HTR-8/SVneo (cell line): ENCODE measurements around the gene PCGF2.
"Not testable (repeated sequence)": the region's sequence is repeated elsewhere in the genome, so short reads cannot be mapped to it uniquely, and the experiment has no call there.

Source experiments
- DNase-seq: peaks from one replicate; pipeline ENCODE4 v3.0.0; 2011; ENCODE audit warnings: low spot score, mixed read lengths; ENCODE audit not compliant: insufficient read length
- FAIRE-seq: peaks from 2 replicates; lab custom pipeline; 2011; peaks lifted over from hg19 to GRCh38; lab: Jason Lieb, UNC

Gene PCGF2

DNA sequence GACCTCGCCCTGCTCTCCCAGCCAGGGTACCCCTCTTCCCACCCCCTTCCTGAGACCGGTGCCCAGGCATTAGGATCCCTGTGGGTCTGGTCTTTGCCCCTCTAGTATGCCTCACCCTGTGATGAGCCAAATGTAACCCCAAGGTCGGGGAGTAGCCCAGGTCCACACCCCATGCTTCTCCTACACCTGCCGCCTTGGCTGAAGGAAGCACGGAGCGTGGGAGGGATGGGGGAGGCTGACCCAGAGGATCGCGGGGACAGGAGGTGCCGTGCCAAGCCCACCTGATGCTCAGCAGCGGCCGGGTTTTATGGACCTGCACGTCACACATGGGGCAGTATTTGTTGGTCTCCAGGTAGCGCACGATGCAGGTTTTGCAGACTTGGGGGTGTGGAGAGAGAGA lies 8.8 kb downstream of the PCGF2 start:
- FAIRE-seq (no peak), DNase-seq (no peak)

DNA sequence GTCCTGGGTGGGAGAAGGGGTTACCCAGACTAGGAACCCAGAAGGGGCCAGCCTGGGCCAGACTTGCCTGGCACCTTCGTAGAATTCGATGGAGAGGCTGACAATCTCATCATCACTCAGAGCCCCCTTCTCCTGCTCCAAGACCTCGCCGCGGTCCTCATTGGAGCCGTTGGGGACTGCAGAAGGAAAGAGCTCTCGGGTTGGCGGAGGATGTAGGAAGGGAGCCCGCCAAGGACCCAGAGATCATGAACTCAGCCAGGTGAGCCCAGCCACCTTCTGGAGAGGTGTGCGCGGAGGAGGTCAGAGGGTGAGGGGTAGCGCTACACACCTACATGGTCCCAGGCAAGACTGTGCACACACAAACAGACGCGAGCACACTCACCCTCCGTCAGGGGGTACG lies 9.4 kb downstream of the PCGF2 start:
- DNase-seq (no peak), FAIRE-seq (no peak)

DNA sequence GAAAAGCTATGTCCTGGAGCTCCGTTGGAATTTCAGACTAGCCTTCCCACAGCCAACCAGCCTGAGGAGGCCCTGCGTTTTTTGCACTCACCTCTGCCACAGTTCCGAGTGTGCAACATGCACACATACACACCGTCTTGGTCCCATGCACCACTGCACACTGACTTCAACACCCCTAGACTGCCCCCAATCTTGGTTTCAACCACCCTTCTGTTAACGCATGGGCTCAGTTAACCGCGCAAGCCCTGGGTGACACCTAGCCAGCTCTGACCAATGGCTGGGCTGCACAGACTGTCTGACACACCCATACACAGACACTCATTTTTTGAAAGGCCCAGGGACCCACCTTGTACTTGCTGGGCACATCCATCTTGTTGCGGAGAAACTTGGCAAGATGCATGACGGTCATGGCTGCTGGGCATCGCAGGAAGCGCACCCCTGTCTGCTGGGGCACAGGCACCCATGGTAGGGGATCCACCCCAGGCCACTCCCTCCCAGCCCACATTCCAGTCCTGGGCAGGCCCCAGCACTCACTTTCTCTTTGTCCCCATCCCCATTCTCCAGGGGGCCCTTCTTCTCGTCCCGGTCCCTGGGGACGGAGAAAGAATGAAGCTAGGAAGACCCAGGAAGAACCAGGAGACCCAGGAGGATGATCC lies 10.0 kb downstream of the PCGF2 start:
- DNase-seq (no peak), FAIRE-seq (no peak)

GRCh38 chr17:38735161-38735997 lies 12.8 kb downstream of the PCGF2 start:
- FAIRE-seq (no peak), DNase-seq (peak; percentile 81)

DNA sequence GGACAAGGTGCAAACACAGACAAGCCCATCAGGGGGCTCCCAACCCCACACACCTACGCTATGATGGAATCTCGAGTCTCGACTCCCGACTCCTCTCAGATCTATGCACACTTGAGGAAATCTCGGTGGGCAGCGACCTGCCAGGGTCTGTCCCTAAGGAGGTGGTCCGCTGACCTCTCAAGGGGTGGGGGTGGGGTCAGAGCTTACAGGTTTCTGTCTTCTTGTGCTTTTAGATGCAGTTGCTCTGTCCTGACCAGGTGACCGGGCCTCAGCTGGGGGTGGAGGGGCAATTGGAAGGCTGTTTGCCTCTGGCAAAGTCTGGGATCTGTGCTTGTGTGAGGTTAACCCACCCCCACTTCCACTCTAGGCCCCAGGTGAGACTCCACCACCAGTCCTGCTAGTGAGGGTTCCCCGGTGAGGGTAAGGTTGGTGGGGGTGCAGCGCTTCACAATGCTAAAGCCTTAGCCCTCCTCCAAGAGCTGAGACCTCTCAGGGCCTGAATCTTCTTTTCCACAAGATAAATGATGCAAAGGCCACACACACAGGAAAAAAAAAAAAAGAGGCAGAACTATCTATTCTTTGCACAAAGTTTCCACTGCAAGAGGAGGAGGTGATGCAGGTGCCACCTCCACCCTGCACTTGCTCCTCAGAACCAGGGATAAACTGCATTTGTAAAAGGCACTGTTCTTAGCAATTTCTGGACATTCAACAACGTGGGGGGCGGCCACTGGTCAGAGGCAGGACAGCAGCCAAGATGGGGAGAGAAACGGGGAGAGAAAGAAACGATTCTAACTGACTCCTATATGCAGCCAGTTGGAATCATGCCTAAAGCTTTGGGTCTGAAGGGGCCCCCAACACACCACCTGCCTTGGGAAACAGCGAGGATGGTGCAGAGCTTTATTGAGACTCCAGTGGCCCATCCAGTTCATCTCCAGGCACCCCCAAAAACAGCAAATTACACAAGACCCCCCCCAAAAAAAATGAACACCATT lies 13.9 kb downstream of the PCGF2 start:
- FAIRE-seq: no peak
- DNase-seq: no peak

- no peak for DNase-seq
- no peak for FAIRE-seq
These were observed 14.7 kb downstream of the PCGF2 start for GRCh38 chr17:38733282-38733981.

GRCh38 chr17:38732376-38733281 lies 15.5 kb downstream of the PCGF2 start:
- FAIRE-seq (no peak), DNase-seq (no peak)

GRCh38 chr17:38731526-38732294 lies 16.4 kb downstream of the PCGF2 start:
- DNase-seq (no peak), FAIRE-seq (no peak)

DNA sequence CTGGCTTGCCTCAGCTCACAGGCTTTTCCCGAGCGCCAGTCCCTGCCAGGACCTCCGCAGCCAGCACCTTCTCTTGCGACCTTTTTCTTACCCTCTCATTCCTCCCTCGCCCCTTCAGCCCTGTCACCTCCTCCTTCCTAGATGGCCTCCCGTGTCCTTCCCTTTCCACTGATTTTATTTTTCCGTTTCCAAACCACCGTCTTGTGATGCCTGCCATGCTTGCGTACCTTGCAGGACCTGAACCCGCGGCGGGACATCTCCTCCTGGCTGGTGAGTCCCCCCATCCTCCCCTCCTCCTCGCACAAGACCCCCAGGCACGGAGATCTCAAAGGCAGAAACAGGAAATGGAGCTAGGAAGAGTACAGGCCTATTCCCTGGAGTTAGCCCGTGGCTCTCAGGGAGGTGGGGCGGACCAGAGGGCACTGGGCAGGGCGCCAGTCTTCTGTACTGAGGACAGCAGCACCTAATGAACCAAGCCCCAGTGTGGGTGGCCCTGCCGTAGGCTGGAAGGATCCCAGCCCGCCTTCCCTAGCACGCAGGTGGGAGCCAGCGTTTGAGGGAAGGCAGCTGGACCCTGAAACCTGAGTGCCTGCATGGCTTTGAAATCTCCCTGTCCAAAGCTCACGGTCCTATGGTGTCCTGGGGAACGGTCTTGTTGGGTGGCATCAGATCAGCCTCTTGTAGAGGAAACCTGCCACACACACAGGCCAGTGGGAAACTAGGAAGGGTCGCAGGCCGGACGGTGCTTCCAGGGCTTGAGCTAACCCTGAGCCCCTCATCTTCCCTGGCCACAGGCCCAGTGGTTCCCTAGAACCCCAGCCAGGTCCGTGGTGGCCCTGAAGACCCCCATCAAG lies 17.4 kb downstream of the PCGF2 start:
- DNase-seq: peak; percentile 68
- FAIRE-seq: no peak

- DNase-seq (peak; percentile 92), FAIRE-seq (no peak)
These were observed 18.1 kb downstream of the PCGF2 start, which contains the start of gene CISD3 for GRCh38 chr17:38729886-38730525. TSS of gene CISD3 (plus strand) at chr17:38730341. CDS start at chr17:38730359, 18 bp downstream.

DNA sequence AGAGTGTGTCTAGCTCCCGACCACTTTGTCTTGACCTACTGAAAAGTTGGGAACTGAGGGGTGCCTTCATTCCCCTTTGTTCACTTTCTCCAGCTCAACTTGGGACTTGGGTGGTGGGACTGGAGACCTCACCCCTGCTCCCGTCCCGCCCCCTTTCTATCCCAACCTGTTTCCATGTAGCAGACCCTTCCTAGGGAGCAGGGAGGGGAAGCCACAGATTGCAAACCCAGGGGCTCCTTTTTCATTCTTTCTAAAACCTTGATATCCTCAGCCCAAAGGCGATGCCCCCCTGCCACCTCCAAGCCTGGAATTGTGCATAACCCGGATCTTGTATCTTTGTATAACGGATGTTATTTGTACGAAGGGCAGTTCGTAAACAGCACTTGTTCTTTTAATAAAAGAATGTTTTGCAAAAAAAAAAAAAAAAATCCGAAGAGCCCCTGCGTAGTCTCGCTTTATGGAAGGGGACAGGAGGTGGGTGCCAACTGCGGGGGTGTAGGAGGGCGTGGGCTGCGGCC lies 18.7 kb downstream of the PCGF2 start:
- DNase-seq (no peak), FAIRE-seq (no peak)

GRCh38 chr17:38728290-38728831 lies 19.8 kb downstream of the PCGF2 start:
- FAIRE-seq (no peak), DNase-seq (no peak)

DNA sequence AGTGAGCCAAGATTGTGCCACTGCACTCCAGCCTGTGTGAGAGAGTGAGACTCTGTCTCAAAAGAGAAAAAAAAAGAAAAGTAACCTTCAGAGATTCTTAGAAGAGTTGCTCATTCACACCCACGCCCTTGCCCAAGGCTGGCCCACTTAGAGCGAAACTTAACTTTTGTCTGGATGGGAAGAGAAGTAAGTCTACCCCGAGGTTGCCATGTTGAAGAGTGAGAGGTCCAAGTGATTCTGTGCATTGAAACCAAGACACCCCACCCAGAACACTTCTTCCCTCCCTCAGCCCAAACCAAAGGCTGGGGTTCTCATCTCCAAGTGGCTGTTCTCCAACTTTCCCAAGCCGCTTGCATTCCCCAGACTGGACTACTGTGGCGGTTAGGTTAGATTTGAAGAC lies 20.4 kb downstream of the PCGF2 start:
- FAIRE-seq (no peak), DNase-seq (no peak)

DNA sequence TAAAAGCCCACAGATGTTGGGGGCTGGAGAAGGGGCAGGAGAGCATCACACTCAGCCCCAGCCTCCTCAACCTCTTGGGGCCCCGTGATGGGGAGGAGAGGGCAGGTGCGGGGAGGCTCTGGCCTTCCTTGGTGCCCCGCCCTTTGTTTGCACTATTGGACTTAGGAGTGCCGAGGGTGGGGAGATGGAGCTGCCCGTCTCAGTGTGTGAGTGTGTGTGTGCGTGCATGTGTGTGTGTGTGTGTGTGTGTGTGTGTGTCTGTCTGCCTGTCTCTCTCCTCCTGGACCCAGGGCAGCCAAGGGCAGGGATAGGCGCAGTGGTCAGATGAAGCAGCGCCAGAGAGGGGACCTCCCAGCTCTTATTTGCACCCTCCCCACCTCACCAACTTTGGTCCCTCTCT lies 22.0 kb downstream of the PCGF2 start:
- not testable (repeated sequence) for DNase-seq, FAIRE-seq

DNA sequence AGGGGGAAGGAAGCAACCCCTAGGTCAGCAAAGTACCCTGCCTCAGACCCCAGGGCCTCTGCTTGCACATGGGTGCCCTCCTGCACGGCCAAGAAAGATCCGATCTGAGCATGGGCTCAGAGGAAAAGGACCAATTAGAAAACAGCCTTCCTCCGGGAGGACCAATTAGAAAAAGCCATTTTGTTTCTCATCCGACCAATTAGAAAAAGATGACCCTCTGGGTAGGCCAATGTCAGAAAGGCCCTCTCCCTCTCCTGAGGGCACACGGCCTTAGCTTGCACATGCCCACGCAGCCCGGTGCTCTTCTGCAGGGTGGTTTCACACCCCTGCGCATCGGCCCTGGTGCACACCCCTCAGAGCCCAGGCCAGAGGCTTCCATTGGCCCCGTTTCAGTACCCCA lies 23.1 kb downstream of the PCGF2 start:
- FAIRE-seq: no peak
- no peak for DNase-seq

DNA sequence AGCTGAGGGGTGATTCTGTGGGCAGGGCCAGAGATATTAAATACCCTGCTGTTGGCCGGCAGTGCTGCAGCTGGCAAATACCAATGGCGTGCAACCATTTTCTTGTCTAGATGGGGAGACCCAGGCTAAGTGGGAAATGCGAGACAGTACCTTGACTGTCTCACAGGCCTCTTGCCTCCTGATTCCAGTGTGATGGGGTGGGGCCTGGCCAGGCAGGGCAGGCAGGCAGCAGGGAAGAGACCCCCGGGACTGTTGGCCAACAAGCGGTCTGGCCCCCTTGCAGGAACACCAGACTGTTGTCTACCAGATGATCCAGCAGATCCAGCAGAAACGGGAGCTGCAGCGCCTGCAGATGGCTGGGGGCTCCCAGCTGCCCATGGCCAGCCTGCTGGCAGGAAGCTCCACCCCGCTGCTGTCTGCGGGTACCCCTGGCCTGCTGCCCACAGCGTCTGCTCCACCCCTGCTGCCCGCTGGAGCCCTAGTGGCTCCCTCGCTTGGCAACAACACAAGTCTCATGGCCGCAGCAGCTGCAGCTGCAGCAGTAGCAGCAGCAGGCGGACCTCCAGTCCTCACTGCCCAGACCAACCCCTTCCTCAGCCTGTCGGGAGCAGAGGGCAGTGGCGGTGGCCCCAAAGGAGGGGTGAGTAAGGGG lies 23.7 kb downstream of the PCGF2 start:
- DNase-seq (no peak), FAIRE-seq (no peak)
